B cell (primary cell): Measurements from ENCODE around the gene CZIB. TPM values are rescaled to one million over a fixed set of nuclear protein-coding genes. Genes with fewer than 3 reads are reported as not detected.
A peak's percentile ranks its signal among the peaks of the same experiment; 100 is the strongest.
"Not testable (repeated sequence)": the region's sequence is repeated elsewhere in the genome, so short reads cannot be mapped to it uniquely, and the experiment has no call there.

Experiments
- ATAC-seq: fragments of 200-7000 bp; cut with Tn5 transposase; one replicate; pipeline ENCODE4 v1.10.0; 2021; ENCODE audit warnings: low read depth, mild to moderate bottlenecking, moderate number of reproducible peaks, moderate library complexity
- CTCF ChIA-PET: fragments of 350-600 bp; sonication (Branson Sonifier 250); formaldehyde crosslinking; loops from one replicate; lab custom pipeline; 2021; ENCODE audit warnings: antibody characterized with exemption, inconsistent platforms; lab: Charles Lee
- POLR2A ChIA-PET: fragments of 350-600 bp; sonication (Branson Sonifier 250); formaldehyde crosslinking; loops from one replicate; lab custom pipeline; 2021; ENCODE audit warnings: antibody characterized with exemption; lab: Charles Lee
- DNase-seq: peaks from one replicate; pipeline ENCODE4 v3.0.0; 2013
- H2AFZ ChIP-seq: 2 replicates; pipeline ENCODE4 v1.6.1; 2012; ENCODE audit warnings: mild to moderate bottlenecking, low read depth, low read length; ENCODE audit not compliant: insufficient read depth, poor library complexity, severe bottlenecking
- H3K27ac ChIP-seq, 2 donors: 1 replicate in 1 of 2; 2 replicates in 1 of 2; pipeline ENCODE4 v1.5.1; 2012 to 2013; ENCODE audit warnings: low read length in 2 of 2, mild to moderate bottlenecking in 2 of 2, moderate library complexity in 1 of 2
- H3K27me3 ChIP-seq, 4 experiments: fragments of 200-600 bp in 1 of 4; sonication (generic) in 1 of 4; replicated peaks in 1 of 4; 1 replicate in 2 of 4; 2 replicates in 2 of 4; pipeline versions ENCODE4 v1.6.1 to v1.7.0; 2013 to 2016; ENCODE audit warnings: low read length in 3 of 4, mild to moderate bottlenecking in 2 of 4, mixed read lengths in 1 of 4, moderate library complexity in 1 of 4; ENCODE audit not compliant: insufficient read depth in 4 of 4, control insufficient read depth in 3 of 4; ENCODE audit errors: control extremely low read depth in 1 of 4
- H3K36me3 ChIP-seq, 2 experiments: replicated peaks in 1 of 2; 1 replicate in 1 of 2; 2 replicates in 1 of 2; pipeline versions ENCODE4 v1.6.1 to v1.7.1; 2013; ENCODE audit warnings: low read length in 1 of 2; ENCODE audit not compliant: insufficient read depth in 2 of 2, control insufficient read depth in 1 of 2; ENCODE audit errors: control extremely low read depth in 1 of 2, extremely low read depth in 1 of 2
- H3K4me1 ChIP-seq, 2 donors: fragments of 200-600 bp in 1 of 2; sonication (generic) in 1 of 2; 1 replicate in 1 of 2; 2 replicates in 1 of 2; pipeline versions ENCODE4 v1.5.1 to v1.6.1; 2013 to 2017; ENCODE audit warnings: low read length in 2 of 2; ENCODE audit not compliant: control insufficient read depth in 2 of 2, insufficient read depth in 2 of 2
- H3K4me2 ChIP-seq: replicated peaks from 2 replicates; pipeline ENCODE3; 2012; ENCODE audit warnings: mild to moderate bottlenecking, low read depth, low read length; ENCODE audit not compliant: poor library complexity, severe bottlenecking
- H3K4me3 ChIP-seq, 5 experiments: fragments of 200-600 bp in 1 of 5; sonication (generic) in 1 of 5; 1 replicate in 3 of 5; 2 replicates in 2 of 5; pipeline versions ENCODE4 v1.5.1 to v1.7.0; 2011 to 2016; ENCODE audit warnings: low read length in 4 of 5, mild to moderate bottlenecking in 4 of 5, low read depth in 2 of 5, control low read depth in 1 of 5, moderate library complexity in 1 of 5; ENCODE audit not compliant: insufficient read depth in 1 of 5; ENCODE audit errors: control extremely low read depth in 1 of 5, extremely low read depth in 1 of 5
- H3K79me2 ChIP-seq: fragments of 200-600 bp; sonication (generic); one replicate; pipeline ENCODE4 v1.6.0; 2016; ENCODE audit warnings: low read length; ENCODE audit not compliant: control insufficient read depth, insufficient read depth
- H3K9ac ChIP-seq: fragments of 200-600 bp; sonication (generic); 2 replicates; pipeline ENCODE4 v1.6.1; 2017; ENCODE audit warnings: mild to moderate bottlenecking, low read length, moderate library complexity
- H3K9me3 ChIP-seq, 3 donors: one replicate each; pipeline versions ENCODE4 v1.6.1 to v1.7.1; 2013; ENCODE audit warnings: low read length in 2 of 3; ENCODE audit not compliant: control insufficient read depth in 2 of 3, insufficient read depth in 1 of 3; ENCODE audit errors: control extremely low read depth in 1 of 3
- H4K20me1 ChIP-seq: 2 replicates; pipeline ENCODE4 v1.6.0; 2012; ENCODE audit warnings: mild to moderate bottlenecking, low read length; ENCODE audit not compliant: insufficient read depth, control insufficient read depth, poor library complexity, severe bottlenecking
- H3K27ac Mint-ChIP-seq: one replicate; pipeline ENCODE4 v1.8.0; 2021; ENCODE audit warnings: mixed read lengths
- H3K27me3 Mint-ChIP-seq: one replicate; pipeline ENCODE4 v1.8.0; 2021; ENCODE audit warnings: mixed read lengths
- H3K4me1 Mint-ChIP-seq: one replicate; pipeline ENCODE4 v1.8.0; 2021; ENCODE audit warnings: mixed read lengths
- H3K4me3 Mint-ChIP-seq: one replicate; pipeline ENCODE4 v1.8.0; 2021; ENCODE audit warnings: mixed read lengths
- H3K9me3 Mint-ChIP-seq: one replicate; pipeline ENCODE4 v1.8.0; 2022; ENCODE audit warnings: mixed read lengths; ENCODE audit not compliant: insufficient read depth
- CTCF ChIP-seq: fragments of 200-600 bp; IDR thresholded peaks from one replicate; pipeline ENCODE4 v1.8.0; 2022; ENCODE audit warnings: antibody characterized with exemption, mild to moderate bottlenecking
- EZH2 ChIP-seq: IDR thresholded peaks from 2 replicates; pipeline ENCODE4 v1.6.1; 2012; ENCODE audit warnings: borderline replicate concordance, low read depth, mild to moderate bottlenecking, moderate library complexity, low read length; ENCODE audit not compliant: insufficient read depth, poor library complexity, severe bottlenecking
- WGBS: methylation state at CpG from one replicate; pipeline ENCODE4 v1.1.5; 2013; ENCODE audit warnings: missing lambda C conversion rate; ENCODE audit not compliant: insufficient coverage; 5-methylcytosine and 5-hydroxymethylcytosine counted together
- intact Hi-C: fragments of 100-400 bp; cut with micrococcal nuclease; formaldehyde crosslinking; loops from one replicate; pipeline ENCODE4 v1.10.0; 2022
- polyA plus RNA-seq: library from polyadenylated mRNA; depleted of rRNA; stranded (reverse); fragments of >200 nt; gene quantifications from 2 replicates; pipeline ENCODE4 v1.2.3, GENCODE V29; 2012
- total RNA-seq, 2 donors: library from RNA; stranded (reverse); fragments of 120-200 nt in 1 of 2; gene quantifications; 1 replicate in 1 of 2; 2 replicates in 1 of 2; pipeline versions ENCODE4 v1.2.3 to v1.2.4, GENCODE V29; 2013 to 2022

CZIB gene
- total and polyA plus RNA-seq, 2 donors (not counting 1 experiment from before 2014, with no cell fraction given), result 47.9 to 62.0 TPM

- TF ChIP-seq CTCF, result peak; percentile 25
- ATAC-seq, H3K4me2 ChIP-seq, H3K9me3 Mint-ChIP-seq, H3K4me1 ChIP-seq, POLR2A ChIA-PET, H4K20me1 ChIP-seq, H2AFZ ChIP-seq, intact Hi-C loops, H3K4me3 ChIP-seq, H3K4me1 Mint-ChIP-seq, H3K9ac ChIP-seq, H3K36me3 ChIP-seq, DNase-seq, H3K27ac Mint-ChIP-seq, H3K27ac ChIP-seq, H3K4me3 Mint-ChIP-seq, H3K79me2 ChIP-seq: not testable (repeated sequence)
- Histone ChIP-seq H3K9me3 (peaks cover 0 to 17% (median 2%) of the 10 kb centered on the region in 3 donors), H3K27me3 (peaks cover 0 to 20% (median 11%) of the 10 kb centered on the region in 4 experiments)
- CTCF ChIA-PET, result interaction anchor here (1.1 to 1.8 kb wide), 5 partner anchors 11 to 1290 kb away, joined by 3 to 10 read pairs (median 4); partner anchors contain the start of gene CPT2
- WGBS, result no CpG with 5 or more reads among the region's 2 CpGs
- peaks cover 25% of the 10 kb centered on the region for H3K27me3 Mint-ChIP-seq
Observed at GRCh38 chr1:53185955-53186297, 34.5 kb downstream of the CZIB start.

GRCh38 chr1:53183095-53183990 lies 37.1 kb downstream of the CZIB start:
- H3K36me3 ChIP-seq, result no peaks in the 10 kb centered on the region
- WGBS, result 89% methylated on average over 4 of the region's 6 CpGs
- no peak overlapping the region for H3K4me3 ChIP-seq
- ATAC-seq, result no peak
- H2AFZ ChIP-seq, result no peak overlapping the region
- peaks cover 0 to 17% (median 2%) of the 10 kb centered on the region in 3 donors for H3K9me3 ChIP-seq
- POLR2A ChIA-PET, result no interaction called here
- DNase-seq, result no peak
- H3K27ac ChIP-seq, result no peak overlapping the region
- H3K79me2 ChIP-seq, result no peaks in the 10 kb centered on the region
- peaks cover 0 to 6% of the 10 kb centered on the region in 2 donors for H3K4me1 ChIP-seq
- peaks cover 32% of the 10 kb centered on the region for H3K27me3 Mint-ChIP-seq
- H3K4me2 ChIP-seq, result no peak overlapping the region
- no peaks in the 10 kb centered on the region for H4K20me1 ChIP-seq
- peaks cover 0 to 25% (median 11%) of the 10 kb centered on the region in 4 experiments for H3K27me3 ChIP-seq
- no peaks in the 10 kb centered on the region for H3K4me1 Mint-ChIP-seq
- no peak overlapping the region for H3K4me3 Mint-ChIP-seq
- no peak overlapping the region for H3K27ac Mint-ChIP-seq
- TF ChIP-seq EZH2, result no peak
- TF ChIP-seq CTCF, result no peak
- intact Hi-C loops, result loop anchor here (5.0 kb wide), 1 partner anchor 209 kb away; no protein-coding TSS in a partner anchor
- CTCF ChIA-PET, result interaction anchor here (0.7 to 3.5 kb wide), 8 partner anchors 8 to 484 kb away, joined by 3 to 27 read pairs (median 4); partner anchors contain the start of gene CPT2
- H3K9me3 Mint-ChIP-seq, result no peaks in the 10 kb centered on the region
- H3K9ac ChIP-seq, result no peak overlapping the region
